Aorta (tissue), 5 donors: ENCODE results near the gene XPO1. TPM values are rescaled to one million over a fixed set of nuclear protein-coding genes. Genes with fewer than 3 reads are reported as not detected.
A peak's percentile ranks its signal among the peaks of the same experiment; 100 is the strongest.

ENCODE experiments used
- ATAC-seq: fragments of 200-7000 bp; cut with Tn5 transposase; one replicate; pipeline ENCODE4 v1.9.1; 2022; ENCODE audit warnings: moderate library complexity; ENCODE audit not compliant: low FRiP score
- DNase-seq, 2 donors: peaks; one replicate each; pipeline ENCODE4 v3.0.0-alpha.2; 2020
- H3K27ac ChIP-seq, 2 donors: one replicate each; pipeline ENCODE4 v1.5.1; 2013; ENCODE audit warnings: low read length in 2 of 2, mild to moderate bottlenecking in 2 of 2, moderate library complexity in 2 of 2, control low read depth in 1 of 2, inconsistent platforms in 1 of 2, low read depth in 1 of 2
- H3K27me3 ChIP-seq, 2 donors: one replicate each; pipeline ENCODE4 v1.6.1; 2013; ENCODE audit warnings: control low read depth in 1 of 2, low read length in 1 of 2, mild to moderate bottlenecking in 1 of 2, moderate library complexity in 1 of 2; ENCODE audit not compliant: insufficient read depth in 2 of 2, control insufficient read depth in 1 of 2
- H3K36me3 ChIP-seq, 2 donors: one replicate each; pipeline ENCODE4 v1.6.1; 2013; ENCODE audit warnings: control low read depth in 1 of 2, low read length in 1 of 2, mild to moderate bottlenecking in 1 of 2; ENCODE audit not compliant: insufficient read depth in 2 of 2, control insufficient read depth in 1 of 2
- H3K4me1 ChIP-seq, 2 donors: one replicate each; pipeline ENCODE4 v1.6.1; 2013; ENCODE audit warnings: low read length in 2 of 2, control low read depth in 1 of 2, mild to moderate bottlenecking in 1 of 2, moderate library complexity in 1 of 2; ENCODE audit not compliant: insufficient read depth in 2 of 2, control insufficient read depth in 1 of 2
- H3K4me3 ChIP-seq, 2 donors: one replicate each; pipeline ENCODE4 v1.5.1; 2013; ENCODE audit warnings: low read length in 2 of 2, control low read depth in 1 of 2, mild to moderate bottlenecking in 1 of 2
- H3K9me3 ChIP-seq: one replicate; pipeline ENCODE4 v1.6.1; 2013; ENCODE audit warnings: mild to moderate bottlenecking, low read length; ENCODE audit not compliant: control insufficient read depth
- WGBS, 2 donors: extraction: QIAGEN DNeasy Blood & Tissue Kit; methylation state at CpG; one replicate each; pipeline ENCODE4 v1.1.7; 2013; 5-methylcytosine and 5-hydroxymethylcytosine counted together
- intact Hi-C, 2 donors: fragments of 100-400 bp; cut with DNase I; formaldehyde crosslinking; loops; one replicate each; pipeline versions ENCODE4 v1.14.2 to v1.15.0; 2022
- polyA plus RNA-seq, 2 donors: library from polyadenylated mRNA; stranded (reverse); fragments of 200-250 nt; gene quantifications; one replicate each; pipeline ENCODE4 v1.2.3, GENCODE V29; 2013
- total RNA-seq, 2 donors: library from RNA; stranded (reverse); fragmentation: NEBNext Ultra II Directional; extraction: Animal tissue kit (Norgen Biotek cat#: 25700); gene quantifications; one replicate each; pipeline ENCODE4 v1.2.1, GENCODE V29; 2021
- donor health status: healthy with polysubstance abuse.
- donor health status: Bipolar disorder and iron deficiency.
- donor health status: DM: no; HTN: no; CAD: no.
- donor health status: DM: no; HTN: no; CAD: no.
- donor health status: DM: yes; HTN: yes; CAD: no.

Gene XPO1
- total and polyA plus RNA-seq, 4 donors: 20.8 to 115 (median 60.6) TPM

GRCh38 chr2:61512768-61513398 is 25.3 kb downstream of the XPO1 start:
- Histone ChIP-seq H3K36me3 (no peaks in the 10 kb centered on the region), H3K9me3 (no peaks in the 10 kb centered on the region), H3K4me3 (no peak overlapping the region), H3K27me3 (no peaks in the 10 kb centered on the region), H3K27ac (no peak overlapping the region), H3K4me1 (no peaks in the 10 kb centered on the region)
- intact Hi-C loops: no loop called here
- DNase-seq (no peak), ATAC-seq (no peak)
- WGBS, 2 donors: 84 to 88% methylated on average over 12 of the region's 12 CpGs

- Histone ChIP-seq H3K4me1 (no peaks in the 10 kb centered on the region), H3K27me3 (no peaks in the 10 kb centered on the region), H3K9me3 (no peaks in the 10 kb centered on the region), H3K4me3 (no peak overlapping the region), H3K36me3 (no peaks in the 10 kb centered on the region), H3K27ac (no peak overlapping the region)
- DNase-seq (peak in 1 of 2 donors; percentile 27), ATAC-seq (no peak)
- intact Hi-C loops: no loop called here
- WGBS, 2 donors: 90 to 92% methylated on average over 19 of the region's 19 CpGs
Observed at GRCh38 chr2:61510674-61511671, 27.2 kb downstream of the XPO1 start.

- DNase-seq: peak in 1 of 2 donors; percentile 41
- no peaks in the 10 kb centered on the region for H3K4me1 ChIP-seq
- 96 to 97% methylated on average over 2 of the region's 2 CpGs for WGBS, 2 donors
- ATAC-seq: no peak
- H3K4me3 ChIP-seq: no peak overlapping the region
- H3K36me3 ChIP-seq: no peaks in the 10 kb centered on the region
- H3K27me3 ChIP-seq: no peaks in the 10 kb centered on the region
- intact Hi-C loops: no loop called here
- no peak overlapping the region for H3K27ac ChIP-seq
- H3K9me3 ChIP-seq: no peaks in the 10 kb centered on the region
Observed at GRCh38 chr2:61504949-61505348, 33.2 kb downstream of the XPO1 start.

- Histone ChIP-seq H3K4me1 (no peaks in the 10 kb centered on the region), H3K9me3 (no peaks in the 10 kb centered on the region), H3K27ac (no peak overlapping the region), H3K4me3 (no peak overlapping the region), H3K27me3 (no peaks in the 10 kb centered on the region), H3K36me3 (peaks cover 7% of the 10 kb centered on the region in 2 donors)
- intact Hi-C loops: no loop called here
- no peak for DNase-seq
- 89 to 95% methylated on average over 2 of the region's 2 CpGs for WGBS, 2 donors
- ATAC-seq: no peak
Observed at GRCh38 chr2:61499060-61499459, 39.1 kb downstream of the XPO1 start.

- H3K4me1 ChIP-seq: no peaks in the 10 kb centered on the region
- ATAC-seq: no peak
- H3K36me3 ChIP-seq: peaks cover 4 to 9% of the 10 kb centered on the region in 2 donors
- no peaks in the 10 kb centered on the region for H3K9me3 ChIP-seq
- intact Hi-C loops: no loop called here
- 57 to 62% methylated on average over 2 of the region's 2 CpGs for WGBS, 2 donors
- H3K27ac ChIP-seq: no peak overlapping the region
- DNase-seq: no peak
- no peaks in the 10 kb centered on the region for H3K27me3 ChIP-seq
- H3K4me3 ChIP-seq: no peak overlapping the region
Observed at GRCh38 chr2:61493523-61493942, 44.6 kb downstream of the XPO1 start.

GRCh38 chr2:61492476-61492875 is 45.7 kb downstream of the XPO1 start:
- no peaks in the 10 kb centered on the region for H3K9me3 ChIP-seq
- no peak for DNase-seq

GRCh38 chr2:61485281-61485680 is 52.9 kb downstream of the XPO1 start:
- Histone ChIP-seq H3K27me3 (no peaks in the 10 kb centered on the region), H3K27ac (no peak overlapping the region), H3K4me3 (no peak overlapping the region), H3K4me1 (no peaks in the 10 kb centered on the region), H3K36me3 (peaks cover 2% of the 10 kb centered on the region in 2 donors), H3K9me3 (no peaks in the 10 kb centered on the region)
- DNase-seq: no peak
- ATAC-seq: no peak
- intact Hi-C loops: no loop called here
- WGBS, 2 donors: 95 to 96% methylated on average over 5 of the region's 5 CpGs

More at GRCh38 chr2:61492476-61492875, 45.7 kb downstream of the XPO1 start:
- Histone ChIP-seq H3K4me3 (no peak overlapping the region), H3K36me3 (peaks cover 4 to 7% of the 10 kb centered on the region in 2 donors), H3K27me3 (no peaks in the 10 kb centered on the region), H3K27ac (no peak overlapping the region), H3K4me1 (no peaks in the 10 kb centered on the region)
- ATAC-seq: no peak
- intact Hi-C loops: no loop called here
- WGBS, 2 donors: 92 to 96% methylated on average over 2 of the region's 2 CpGs

- H3K4me3 ChIP-seq: no peak overlapping the region
- H3K27me3 ChIP-seq: no peaks in the 10 kb centered on the region
- intact Hi-C loops: no loop called here
- H3K36me3 ChIP-seq: peaks cover 0 to 6% of the 10 kb centered on the region in 2 donors
- no peaks in the 10 kb centered on the region for H3K9me3 ChIP-seq
- no peak for ATAC-seq
- H3K4me1 ChIP-seq: no peaks in the 10 kb centered on the region
- no peak overlapping the region for H3K27ac ChIP-seq
- DNase-seq: no peak
- WGBS, 2 donors: 89 to 90% methylated on average over 6 of the region's 6 CpGs
Observed at GRCh38 chr2:61478086-61478485, 60.1 kb downstream of the XPO1 start.
